Gastroesophageal sphincter (tissue), 3 donors: Measurements from ENCODE around the gene GPR180.
A peak's percentile ranks its signal among the peaks of the same experiment; 100 is the strongest.

Experiments
- EP300 ChIP-seq: sonication (generic); formaldehyde crosslinking; IDR thresholded peaks from one replicate; pipeline ENCODE4 v1.6.1; 2017; ENCODE audit warnings: antibody characterized with exemption, mild to moderate bottlenecking
- POLR2A ChIP-seq, 2 donors: fragments of 450-650 bp; IDR thresholded peaks; one replicate each; pipeline ENCODE4 v1.6.1; 2017; ENCODE audit warnings: antibody characterized with exemption in 2 of 2, mild to moderate bottlenecking in 2 of 2, moderate library complexity in 1 of 2
- POLR2AphosphoS5 ChIP-seq: sonication (generic); formaldehyde crosslinking; IDR thresholded peaks from one replicate; pipeline ENCODE4 v1.6.1; 2017; ENCODE audit warnings: antibody characterized with exemption
- TF ChIP-seq, protein P1 (sequence below), 4 experiments: fragments of 200-600 bp in 2 of 4; fragments of 450-650 bp in 2 of 4; sonication (generic) in 1 of 4; IDR thresholded peaks; one replicate each; pipeline ENCODE4 v1.5.1; 2017 to 2019; ENCODE audit warnings: antibody characterized with exemption in 4 of 4, mild to moderate bottlenecking in 2 of 4, moderate library complexity in 2 of 4

GRCh38 chr13:94595950-94596574, 5.6 kb upstream of the GPR180 start, which contains the start of gene TGDS:
- TF ChIP-seq, protein P1, sequence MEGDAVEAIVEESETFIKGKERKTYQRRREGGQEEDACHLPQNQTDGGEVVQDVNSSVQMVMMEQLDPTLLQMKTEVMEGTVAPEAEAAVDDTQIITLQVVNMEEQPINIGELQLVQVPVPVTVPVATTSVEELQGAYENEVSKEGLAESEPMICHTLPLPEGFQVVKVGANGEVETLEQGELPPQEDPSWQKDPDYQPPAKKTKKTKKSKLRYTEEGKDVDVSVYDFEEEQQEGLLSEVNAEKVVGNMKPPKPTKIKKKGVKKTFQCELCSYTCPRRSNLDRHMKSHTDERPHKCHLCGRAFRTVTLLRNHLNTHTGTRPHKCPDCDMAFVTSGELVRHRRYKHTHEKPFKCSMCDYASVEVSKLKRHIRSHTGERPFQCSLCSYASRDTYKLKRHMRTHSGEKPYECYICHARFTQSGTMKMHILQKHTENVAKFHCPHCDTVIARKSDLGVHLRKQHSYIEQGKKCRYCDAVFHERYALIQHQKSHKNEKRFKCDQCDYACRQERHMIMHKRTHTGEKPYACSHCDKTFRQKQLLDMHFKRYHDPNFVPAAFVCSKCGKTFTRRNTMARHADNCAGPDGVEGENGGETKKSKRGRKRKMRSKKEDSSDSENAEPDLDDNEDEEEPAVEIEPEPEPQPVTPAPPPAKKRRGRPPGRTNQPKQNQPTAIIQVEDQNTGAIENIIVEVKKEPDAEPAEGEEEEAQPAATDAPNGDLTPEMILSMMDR (IDR thresholded peaks at IDR 0.05) = peak in 1 of 4 experiments; percentile 64
- TF ChIP-seq POLR2A (IDR thresholded peaks at IDR 0.05) (peak; percentile 45 to 67), POLR2AphosphoS5 (peak; percentile 80), EP300 (no peak)
